Measurements from ENCODE around the gene PDE2A. TPM values are rescaled to one million over a fixed set of nuclear protein-coding genes. Genes with fewer than 3 reads are reported as not detected.

Gene PDE2A
- total RNA-seq, 4 donors from 2014 or later: 13.4 to 26.6 (median 21.9) TPM

GRCh38 chr11:72609476-72609875, 64.7 kb downstream of the PDE2A start:
- Histone ChIP-seq H3K27me3 (no peaks in the 10 kb centered on the region), H3K27ac (no peak overlapping the region), H3K9me3 (no peaks in the 10 kb centered on the region), H3K4me1 (peaks cover 12 to 16% of the 10 kb centered on the region in 2 donors), H3K36me3 (no peaks in the 10 kb centered on the region), H3K4me3 (no peak overlapping the region)
- DNase-seq (no peak), ATAC-seq (no peak)
- intact Hi-C loops (cut with DNase I; ENCODE audit: low total_unique reads): no loop called here
- in situ Hi-C loops (cut with MboI; ENCODE audit: low sequenced_read_pairs in 4 of 4): no loop called here
- TF ChIP-seq CTCF (IDR thresholded peaks at IDR 0.05 in 4 of 5, conservative IDR thresholded peaks at IDR 0.05 in 1 of 5): no peak
- no peak for TF ChIP-seq POLR2A (IDR thresholded peaks at IDR 0.05)

DNA sequence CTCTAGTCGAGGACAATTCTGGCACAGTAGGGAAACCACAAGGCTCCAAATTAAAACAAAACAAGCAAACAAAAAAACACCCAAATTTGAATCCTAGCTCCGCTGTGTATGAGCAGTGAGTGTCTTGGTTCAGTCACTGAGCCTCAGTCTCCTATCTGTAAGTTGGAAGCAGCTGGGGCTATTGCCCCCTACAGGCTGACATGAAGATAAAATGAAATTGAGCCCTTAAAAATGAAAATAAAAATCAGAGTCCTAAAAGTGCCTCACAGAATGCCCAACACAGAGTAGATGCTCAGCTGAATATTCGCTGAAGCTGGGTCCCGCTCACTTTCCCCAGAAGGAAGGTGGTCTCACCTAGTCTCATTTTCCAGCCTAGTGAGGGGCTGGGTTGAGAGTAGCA, 65.2 kb downstream of the PDE2A start:
- H3K27ac ChIP-seq: no peak overlapping the region
- no peaks in the 10 kb centered on the region for H3K36me3 ChIP-seq
- in situ Hi-C loops (cut with MboI; ENCODE audit: low sequenced_read_pairs in 4 of 4) (no loop called here), intact Hi-C loops (cut with DNase I; ENCODE audit: low total_unique reads) (no loop called here)
- H3K4me1 ChIP-seq: peaks cover 12 to 16% of the 10 kb centered on the region in 2 donors
- H3K4me3 ChIP-seq: no peak overlapping the region
- TF ChIP-seq POLR2A (IDR thresholded peaks at IDR 0.05) (no peak), CTCF (IDR thresholded peaks at IDR 0.05 in 4 of 5, conservative IDR thresholded peaks at IDR 0.05 in 1 of 5) (peak in 1 of 5 experiments; percentile 41)
- DNase-seq: no peak
- H3K9me3 ChIP-seq: no peaks in the 10 kb centered on the region
- no peak for ATAC-seq
- no peaks in the 10 kb centered on the region for H3K27me3 ChIP-seq

DNA sequence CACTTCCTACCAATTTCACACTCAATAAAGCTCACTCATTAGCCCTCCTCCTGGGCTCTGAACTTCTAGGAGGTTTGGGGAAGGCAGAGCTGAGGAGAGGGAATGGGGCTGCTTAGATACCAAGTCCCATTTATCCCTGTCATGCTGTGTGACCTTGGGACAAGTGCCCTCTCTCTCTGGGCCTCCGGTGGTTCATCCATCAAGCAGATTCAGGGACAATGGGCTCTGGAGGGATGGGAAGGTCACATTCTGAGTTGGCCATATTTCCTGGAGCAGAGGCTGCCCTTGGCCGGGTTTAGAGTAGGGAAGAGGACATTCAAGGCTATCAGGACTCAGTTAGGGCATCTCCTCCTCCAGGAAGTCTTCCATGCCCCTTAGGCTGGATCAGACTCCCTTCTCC, 66.7 kb downstream of the PDE2A start:
- TF ChIP-seq CTCF (IDR thresholded peaks at IDR 0.05 in 4 of 5, conservative IDR thresholded peaks at IDR 0.05 in 1 of 5) (no peak), POLR2A (IDR thresholded peaks at IDR 0.05) (no peak)
- peaks cover 12 to 16% of the 10 kb centered on the region in 2 donors for H3K4me1 ChIP-seq
- H3K4me3 ChIP-seq: no peak overlapping the region
- intact Hi-C loops (cut with DNase I; ENCODE audit: low total_unique reads) (no loop called here), in situ Hi-C loops (cut with MboI; ENCODE audit: low sequenced_read_pairs in 4 of 4) (no loop called here)
- no peak overlapping the region for H3K27ac ChIP-seq
- H3K27me3 ChIP-seq: no peaks in the 10 kb centered on the region
- DNase-seq: no peak
- no peaks in the 10 kb centered on the region for H3K9me3 ChIP-seq
- H3K36me3 ChIP-seq: no peaks in the 10 kb centered on the region
- no peak for ATAC-seq

DNA sequence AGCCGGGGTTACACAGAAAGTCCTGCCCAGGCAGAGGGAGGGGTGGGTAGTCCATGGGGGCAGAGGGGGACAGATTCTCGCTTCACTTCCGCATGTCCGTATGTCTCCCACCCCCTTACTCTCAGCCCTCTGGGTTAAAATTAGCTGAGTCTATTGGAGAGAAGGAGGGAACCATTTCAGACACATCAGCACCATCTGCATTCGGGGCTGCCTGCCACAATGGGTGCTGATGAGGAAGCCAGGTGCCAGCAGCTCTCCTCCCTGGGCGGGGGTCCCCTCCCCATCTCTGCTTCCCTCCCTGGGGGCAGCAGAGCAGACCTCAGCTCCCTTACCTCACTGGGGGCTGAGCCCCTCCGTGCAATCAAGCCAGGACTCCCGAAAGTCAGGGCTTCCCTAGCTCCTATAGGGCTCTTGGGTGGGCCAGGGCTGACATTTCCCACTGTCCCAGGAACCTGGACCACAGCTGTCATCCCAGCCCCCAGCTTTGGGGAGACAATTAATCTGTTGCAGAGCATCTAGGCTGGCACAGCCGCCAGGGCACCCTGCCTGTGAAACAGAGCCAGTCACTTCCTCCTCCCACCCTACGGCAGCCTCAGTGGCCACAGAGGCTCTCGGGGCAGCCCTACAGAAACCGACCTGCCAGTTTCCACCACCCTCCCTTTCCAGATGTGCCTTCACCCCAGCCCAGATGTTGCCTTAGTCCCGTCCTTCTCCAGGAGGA, 67.3 kb downstream of the PDE2A start:
- DNase-seq (no peak), ATAC-seq (no peak)
- no peaks in the 10 kb centered on the region for H3K9me3 ChIP-seq
- in situ Hi-C loops (cut with MboI; ENCODE audit: low sequenced_read_pairs in 4 of 4): no loop called here
- TF ChIP-seq CTCF (IDR thresholded peaks at IDR 0.05 in 4 of 5, conservative IDR thresholded peaks at IDR 0.05 in 1 of 5): no peak
- TF ChIP-seq POLR2A (IDR thresholded peaks at IDR 0.05): no peak
- intact Hi-C loops (cut with DNase I; ENCODE audit: low total_unique reads): no loop called here
- peaks cover 12 to 16% of the 10 kb centered on the region in 2 donors for H3K4me1 ChIP-seq
- no peaks in the 10 kb centered on the region for H3K27me3 ChIP-seq
- no peaks in the 10 kb centered on the region for H3K36me3 ChIP-seq
- H3K27ac ChIP-seq: no peak overlapping the region
- no peak overlapping the region for H3K4me3 ChIP-seq

Measured in gastrocnemius medialis (tissue), 4 donors.